Measurements from ENCODE around the gene ACSS1.

ACSS1 gene

GRCh38 chr20:24965065-24965919 is 92.6 kb downstream of the ACSS1 start:
- H3K36me3 ChIP-seq (ENCODE audit: control insufficient read depth, insufficient read depth, low read length): peaks cover 52% of the 10 kb centered on the region

DNA sequence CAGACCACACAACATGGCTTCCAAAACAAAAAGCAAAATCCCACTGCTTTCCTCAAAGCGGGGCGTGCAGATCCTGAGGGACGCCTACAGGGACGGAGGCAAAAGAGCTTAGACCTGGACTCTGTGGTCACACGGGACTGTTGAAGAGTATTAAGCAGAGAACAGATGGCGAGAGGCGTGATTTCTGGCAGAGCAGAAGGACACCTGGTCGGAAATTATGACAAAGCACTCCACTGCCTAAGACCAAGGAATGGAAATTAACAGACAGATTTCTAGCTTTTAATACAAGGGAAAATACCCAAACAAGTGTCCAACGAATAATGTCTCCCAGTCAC is 93.5 kb downstream of the ACSS1 start:
- Histone ChIP-seq H3K4me1 (ENCODE audit: control insufficient read depth, insufficient read depth, low read length) (no peaks in the 10 kb centered on the region), H3K9me3 (ENCODE audit: control insufficient read depth, insufficient read depth, low read length) (no peaks in the 10 kb centered on the region), H3K27me3 (ENCODE audit: control insufficient read depth, insufficient read depth, low read length) (no peaks in the 10 kb centered on the region), H3K4me3 (ENCODE audit: low read depth, low read length) (no peak overlapping the region), H3K36me3 (ENCODE audit: control insufficient read depth, insufficient read depth, low read length) (peaks cover 50% of the 10 kb centered on the region), H3K9ac (ENCODE audit: low read depth, low read length) (no peak overlapping the region)

More at GRCh38 chr20:24965065-24965919, 92.6 kb downstream of the ACSS1 start:
- H3K27me3 ChIP-seq (ENCODE audit: control insufficient read depth, insufficient read depth, low read length): no peaks in the 10 kb centered on the region
- no peaks in the 10 kb centered on the region for H3K4me1 ChIP-seq (ENCODE audit: control insufficient read depth, insufficient read depth, low read length)
- H3K9ac ChIP-seq (ENCODE audit: low read depth, low read length): no peak overlapping the region
- no peak overlapping the region for H3K4me3 ChIP-seq (ENCODE audit: low read depth, low read length)
- H3K9me3 ChIP-seq (ENCODE audit: control insufficient read depth, insufficient read depth, low read length): no peaks in the 10 kb centered on the region

GRCh38 chr20:24963672-24964505 is 94.0 kb downstream of the ACSS1 start:
- no peaks in the 10 kb centered on the region for H3K9me3 ChIP-seq (ENCODE audit: control insufficient read depth, insufficient read depth, low read length)

DNA sequence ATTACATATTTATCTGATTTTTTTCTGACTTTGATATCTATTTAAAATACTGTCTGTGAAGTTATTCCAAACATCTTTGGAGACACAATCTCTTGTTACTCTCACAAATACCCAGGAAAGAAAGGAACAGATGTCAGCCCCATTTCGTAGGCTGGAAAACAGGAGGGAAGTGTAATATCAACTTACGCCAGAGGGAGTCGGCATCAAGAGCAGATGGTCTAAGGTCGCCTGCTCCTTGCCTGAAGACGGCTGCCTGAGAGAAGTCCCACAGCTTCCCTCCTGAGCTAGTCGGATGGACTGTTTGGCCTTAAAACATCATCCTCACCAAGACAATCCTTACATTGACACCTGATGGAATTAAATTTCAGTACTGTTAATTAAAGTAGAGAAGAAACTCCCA is 95.4 kb downstream of the ACSS1 start:
- Histone ChIP-seq H3K9ac (ENCODE audit: low read depth, low read length) (no peak overlapping the region), H3K4me1 (ENCODE audit: control insufficient read depth, insufficient read depth, low read length) (no peaks in the 10 kb centered on the region), H3K27me3 (ENCODE audit: control insufficient read depth, insufficient read depth, low read length) (no peaks in the 10 kb centered on the region), H3K4me3 (ENCODE audit: low read depth, low read length) (no peak overlapping the region), H3K9me3 (ENCODE audit: control insufficient read depth, insufficient read depth, low read length) (no peaks in the 10 kb centered on the region), H3K36me3 (ENCODE audit: control insufficient read depth, insufficient read depth, low read length) (peaks cover 44% of the 10 kb centered on the region)

More at GRCh38 chr20:24963672-24964505, 94.0 kb downstream of the ACSS1 start:
- Histone ChIP-seq H3K36me3 (ENCODE audit: control insufficient read depth, insufficient read depth, low read length) (peaks cover 50% of the 10 kb centered on the region), H3K27me3 (ENCODE audit: control insufficient read depth, insufficient read depth, low read length) (no peaks in the 10 kb centered on the region), H3K4me3 (ENCODE audit: low read depth, low read length) (no peak overlapping the region), H3K9ac (ENCODE audit: low read depth, low read length) (no peak overlapping the region), H3K4me1 (ENCODE audit: control insufficient read depth, insufficient read depth, low read length) (no peaks in the 10 kb centered on the region)

DNA sequence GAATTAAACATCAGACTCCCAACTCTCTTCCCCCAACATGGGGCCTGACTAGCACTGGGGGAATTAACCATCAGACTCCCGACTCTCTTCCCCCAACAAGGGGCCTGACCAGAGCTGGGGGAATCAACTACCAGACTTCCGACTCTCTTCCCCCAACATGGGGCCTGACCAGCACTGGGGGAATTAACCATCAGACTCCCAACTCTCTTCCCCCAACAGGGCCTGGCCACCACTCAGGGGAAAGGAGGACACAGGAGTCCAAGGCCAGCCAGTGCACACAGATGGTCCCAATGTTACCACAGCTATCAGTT is 95.8 kb downstream of the ACSS1 start:
- no peak overlapping the region for H3K4me3 ChIP-seq (ENCODE audit: low read depth, low read length)
- no peaks in the 10 kb centered on the region for H3K9me3 ChIP-seq (ENCODE audit: control insufficient read depth, insufficient read depth, low read length)
- H3K27me3 ChIP-seq (ENCODE audit: control insufficient read depth, insufficient read depth, low read length): no peaks in the 10 kb centered on the region
- peaks cover 41% of the 10 kb centered on the region for H3K36me3 ChIP-seq (ENCODE audit: control insufficient read depth, insufficient read depth, low read length)
- H3K4me1 ChIP-seq (ENCODE audit: control insufficient read depth, insufficient read depth, low read length): no peaks in the 10 kb centered on the region
- no peak overlapping the region for H3K9ac ChIP-seq (ENCODE audit: low read depth, low read length)

- Histone ChIP-seq H3K4me3 (ENCODE audit: low read depth, low read length) (no peak overlapping the region), H3K27me3 (ENCODE audit: control insufficient read depth, insufficient read depth, low read length) (no peaks in the 10 kb centered on the region), H3K9me3 (ENCODE audit: control insufficient read depth, insufficient read depth, low read length) (no peaks in the 10 kb centered on the region), H3K9ac (ENCODE audit: low read depth, low read length) (no peak overlapping the region), H3K4me1 (ENCODE audit: control insufficient read depth, insufficient read depth, low read length) (no peaks in the 10 kb centered on the region), H3K36me3 (ENCODE audit: control insufficient read depth, insufficient read depth, low read length) (peaks cover 41% of the 10 kb centered on the region)
Measured at GRCh38 chr20:24961384-24962181, 96.4 kb downstream of the ACSS1 start.

DNA sequence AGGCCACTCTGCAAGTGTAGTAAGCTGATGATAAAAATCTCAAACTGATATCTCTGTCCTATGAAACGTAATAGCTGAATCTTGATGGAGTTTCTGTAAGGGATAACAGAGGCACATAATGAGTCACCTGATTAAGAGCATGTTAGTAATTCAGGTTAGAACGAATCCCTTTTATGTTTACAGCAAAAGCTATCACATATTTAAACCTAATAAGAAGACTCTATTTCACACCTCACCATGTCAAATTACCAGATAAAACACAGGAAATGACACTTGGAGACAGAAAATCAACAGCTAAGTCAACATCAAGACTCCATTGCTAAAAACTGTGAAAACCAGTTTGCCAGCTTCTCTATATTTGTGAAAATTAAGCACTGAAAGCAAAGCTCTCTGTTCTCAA is 97.1 kb downstream of the ACSS1 start:
- Histone ChIP-seq H3K9me3 (ENCODE audit: control insufficient read depth, insufficient read depth, low read length) (no peaks in the 10 kb centered on the region), H3K4me3 (ENCODE audit: low read depth, low read length) (no peak overlapping the region), H3K27me3 (ENCODE audit: control insufficient read depth, insufficient read depth, low read length) (no peaks in the 10 kb centered on the region), H3K9ac (ENCODE audit: low read depth, low read length) (no peak overlapping the region), H3K36me3 (ENCODE audit: control insufficient read depth, insufficient read depth, low read length) (peaks cover 41% of the 10 kb centered on the region), H3K4me1 (ENCODE audit: control insufficient read depth, insufficient read depth, low read length) (no peaks in the 10 kb centered on the region)

DNA sequence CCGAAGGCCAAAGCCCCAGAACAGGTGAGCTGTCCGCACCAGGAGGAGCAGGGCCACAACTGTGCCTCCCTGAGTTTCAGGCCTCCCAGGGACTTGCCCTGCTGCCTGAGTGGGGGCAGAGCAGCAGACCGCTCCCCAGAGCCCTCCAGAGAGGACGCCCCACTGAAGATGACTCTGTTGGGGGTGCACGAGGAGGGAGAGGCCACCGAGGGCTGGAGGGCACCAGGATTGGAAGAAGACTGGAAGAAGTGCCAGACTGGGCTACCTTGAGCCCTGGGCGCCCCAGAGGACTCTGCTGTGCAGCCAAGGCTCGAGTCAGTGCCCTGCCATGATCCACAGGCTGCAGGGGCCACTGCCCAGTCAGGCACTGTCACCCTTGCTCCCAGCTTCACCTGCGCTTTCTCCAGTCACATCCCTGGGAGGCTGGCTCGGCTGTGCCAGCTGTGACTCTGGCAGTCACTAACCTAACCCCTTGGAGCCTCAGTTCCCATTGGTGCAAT is 97.6 kb downstream of the ACSS1 start:
- H3K4me3 ChIP-seq (ENCODE audit: low read depth, low read length): no peak overlapping the region
- H3K4me1 ChIP-seq (ENCODE audit: control insufficient read depth, insufficient read depth, low read length): no peaks in the 10 kb centered on the region
- peaks cover 37% of the 10 kb centered on the region for H3K36me3 ChIP-seq (ENCODE audit: control insufficient read depth, insufficient read depth, low read length)
- H3K27me3 ChIP-seq (ENCODE audit: control insufficient read depth, insufficient read depth, low read length): no peaks in the 10 kb centered on the region
- H3K9me3 ChIP-seq (ENCODE audit: control insufficient read depth, insufficient read depth, low read length): no peaks in the 10 kb centered on the region
- H3K9ac ChIP-seq (ENCODE audit: low read depth, low read length): no peak overlapping the region

DNA sequence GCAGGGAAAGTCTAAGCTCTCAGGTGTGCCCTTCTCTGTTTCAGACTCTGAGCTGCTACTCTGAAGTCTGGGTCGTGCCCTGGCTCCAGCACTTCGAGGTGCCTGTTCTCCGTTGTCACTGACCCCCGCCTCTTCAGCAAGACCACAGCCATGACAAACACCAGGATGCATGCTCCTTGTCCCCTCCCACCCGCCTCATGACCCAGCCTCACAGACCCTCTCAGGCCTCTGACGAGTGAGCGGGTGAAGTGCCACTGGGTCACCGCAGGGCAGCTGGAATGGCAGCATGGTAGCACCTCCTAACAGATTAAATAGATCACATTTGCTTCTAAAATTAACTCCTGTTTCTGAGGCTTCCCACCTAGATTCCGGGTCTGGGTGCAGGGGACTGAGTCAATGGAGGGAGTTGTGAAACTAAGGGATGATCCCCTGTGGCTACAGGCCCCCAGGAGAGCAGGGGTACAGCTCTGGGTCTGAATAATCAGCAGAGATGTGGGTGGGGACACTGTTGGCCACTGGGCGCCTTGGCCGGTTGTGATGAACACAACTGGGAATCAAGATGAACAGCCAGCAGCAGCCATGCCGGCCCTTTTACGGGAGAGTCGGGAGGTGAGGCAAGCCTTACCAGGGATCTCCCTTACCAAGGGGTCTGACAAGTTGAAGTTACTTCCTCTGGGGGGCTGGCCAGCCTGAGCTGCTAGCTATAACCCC is 98.2 kb downstream of the ACSS1 start:
- no peaks in the 10 kb centered on the region for H3K9me3 ChIP-seq (ENCODE audit: control insufficient read depth, insufficient read depth, low read length)
- H3K36me3 ChIP-seq (ENCODE audit: control insufficient read depth, insufficient read depth, low read length): peaks cover 33% of the 10 kb centered on the region
- H3K27me3 ChIP-seq (ENCODE audit: control insufficient read depth, insufficient read depth, low read length): no peaks in the 10 kb centered on the region
- no peak overlapping the region for H3K4me3 ChIP-seq (ENCODE audit: low read depth, low read length)
- no peaks in the 10 kb centered on the region for H3K4me1 ChIP-seq (ENCODE audit: control insufficient read depth, insufficient read depth, low read length)
- H3K9ac ChIP-seq (ENCODE audit: low read depth, low read length): no peak overlapping the region

- Histone ChIP-seq H3K4me3 (ENCODE audit: low read depth, low read length) (no peak overlapping the region), H3K27me3 (ENCODE audit: control insufficient read depth, insufficient read depth, low read length) (no peaks in the 10 kb centered on the region), H3K36me3 (ENCODE audit: control insufficient read depth, insufficient read depth, low read length) (peaks cover 25% of the 10 kb centered on the region), H3K9ac (ENCODE audit: low read depth, low read length) (no peak overlapping the region), H3K9me3 (ENCODE audit: control insufficient read depth, insufficient read depth, low read length) (no peaks in the 10 kb centered on the region), H3K4me1 (ENCODE audit: control insufficient read depth, insufficient read depth, low read length) (no peaks in the 10 kb centered on the region)
Measured at GRCh38 chr20:24958506-24959385, 99.2 kb downstream of the ACSS1 start.

All from iPS-15b (cell line).